ENCODE data around the gene SEMA5A. TPM values are rescaled to one million over a fixed set of nuclear protein-coding genes. Genes with fewer than 3 reads are reported as not detected.
"Not testable (repeated sequence)": the region's sequence is repeated elsewhere in the genome, so short reads cannot be mapped to it uniquely, and the experiment has no call there.

The SEMA5A gene
- total RNA-seq, 1 experiment from 2014 or later, result 0.15 TPM

- no peak overlapping the region for H3K27ac ChIP-seq (ENCODE audit: low read length)
- CTCF ChIA-PET, result no interaction called here
- POLR2A ChIA-PET, result no interaction called here
- no peak for DNase-seq (ENCODE audit: low read depth, low spot score)
- H3K4me3 ChIP-seq (ENCODE audit: low read depth in 2 of 2, low read length in 2 of 2), result no peak overlapping the region
- H3K27me3 ChIP-seq (ENCODE audit: control insufficient read depth, insufficient read depth, low read length), result no peaks in the 10 kb centered on the region
- no TSS peak for BruUV-seq (replicated peaks)
- no peaks in the 10 kb centered on the region for H3K4me1 ChIP-seq (ENCODE audit: control insufficient read depth, insufficient read depth, low read length)
- ATAC-seq, result no peak
- no peaks in the 10 kb centered on the region for H3K9me3 ChIP-seq (ENCODE audit: control insufficient read depth, insufficient read depth, low read depth, low read length)
- in situ Hi-C loops (cut with HindIII; ENCODE audit: low pct_unique_long_range_greater_than_20kb, low sequenced_read_pairs) (no loop called here), intact Hi-C loops (cut with micrococcal nuclease; ENCODE audit: unreplicated experiment) (no loop called here)
- no peaks in the 10 kb centered on the region for H3K36me3 ChIP-seq (ENCODE audit: control insufficient read depth, insufficient read depth, low read length)
- TF ChIP-seq POLR2AphosphoS5 (IDR thresholded peaks at IDR 0.05; ENCODE audit: low read depth, low read length), result no peak
- TF ChIP-seq REST (IDR thresholded peaks at IDR 0.05; ENCODE audit: insufficient read depth in 1 of 2, low read depth in 2 of 2, low read length in 1 of 2), result no peak
- TF ChIP-seq CTCF (IDR thresholded peaks at IDR 0.05), result no peak
- no peak for TF ChIP-seq TCF7L2 (IDR thresholded peaks at IDR 0.05; ENCODE audit: low read depth, low read length)
- TF ChIP-seq SIN3A (IDR thresholded peaks at IDR 0.05; ENCODE audit: borderline replicate concordance, insufficient read depth, low read depth, low read length), result no peak
Measured at GRCh38 chr5:9405196-9405754, 140.6 kb downstream of the SEMA5A start.

- no TSS peak for BruUV-seq (replicated peaks)
- no peaks in the 10 kb centered on the region for H3K36me3 ChIP-seq (ENCODE audit: control insufficient read depth, insufficient read depth, low read length)
- H3K27me3 ChIP-seq (ENCODE audit: control insufficient read depth, insufficient read depth, low read length), result no peaks in the 10 kb centered on the region
- no peaks in the 10 kb centered on the region for H3K4me1 ChIP-seq (ENCODE audit: control insufficient read depth, insufficient read depth, low read length)
- in situ Hi-C loops (cut with HindIII; ENCODE audit: low pct_unique_long_range_greater_than_20kb, low sequenced_read_pairs) (no loop called here), intact Hi-C loops (cut with micrococcal nuclease; ENCODE audit: unreplicated experiment) (no loop called here)
- DNase-seq (ENCODE audit: low read depth, low spot score) (no peak), ATAC-seq (no peak)
- CTCF ChIA-PET, result no interaction called here
- H3K9me3 ChIP-seq (ENCODE audit: control insufficient read depth, insufficient read depth, low read depth, low read length), result no peaks in the 10 kb centered on the region
- no peak overlapping the region for H3K27ac ChIP-seq (ENCODE audit: low read length)
- TF ChIP-seq SIN3A (IDR thresholded peaks at IDR 0.05; ENCODE audit: borderline replicate concordance, insufficient read depth, low read depth, low read length) (no peak), REST (IDR thresholded peaks at IDR 0.05; ENCODE audit: insufficient read depth in 1 of 2, low read depth in 2 of 2, low read length in 1 of 2) (no peak), CTCF (IDR thresholded peaks at IDR 0.05) (no peak), POLR2AphosphoS5 (IDR thresholded peaks at IDR 0.05; ENCODE audit: low read depth, low read length) (no peak), TCF7L2 (IDR thresholded peaks at IDR 0.05; ENCODE audit: low read depth, low read length) (no peak)
- POLR2A ChIA-PET, result no interaction called here
- no peak overlapping the region for H3K4me3 ChIP-seq (ENCODE audit: low read depth in 2 of 2, low read length in 2 of 2)
Measured at GRCh38 chr5:9401786-9402472, 143.9 kb downstream of the SEMA5A start.

GRCh38 chr5:9399783-9400182 is 146.1 kb downstream of the SEMA5A start:
- in situ Hi-C loops (cut with HindIII; ENCODE audit: low pct_unique_long_range_greater_than_20kb, low sequenced_read_pairs); POLR2A ChIA-PET; BruUV-seq (replicated peaks); H3K4me1 ChIP-seq (ENCODE audit: control insufficient read depth, insufficient read depth, low read length); H3K27me3 ChIP-seq (ENCODE audit: control insufficient read depth, insufficient read depth, low read length); DNase-seq (ENCODE audit: low read depth, low spot score); ATAC-seq; H3K9me3 ChIP-seq (ENCODE audit: control insufficient read depth, insufficient read depth, low read depth, low read length); intact Hi-C loops (cut with micrococcal nuclease; ENCODE audit: unreplicated experiment); H3K36me3 ChIP-seq (ENCODE audit: control insufficient read depth, insufficient read depth, low read length); H3K27ac ChIP-seq (ENCODE audit: low read length); H3K4me3 ChIP-seq (ENCODE audit: low read depth in 2 of 2, low read length in 2 of 2): not testable (repeated sequence)
- CTCF ChIA-PET, result interaction anchor here (0.6 kb wide), 1 partner anchor 12 kb away, joined by 6 read pairs; no protein-coding TSS in a partner anchor
